Activated CD4-positive, alpha-beta T cell treated with anti-CD3 and anti-CD28 coated beads for 1 hour (primary cell): Measurements from ENCODE around the gene NVL.
A peak's percentile ranks its signal among the peaks of the same experiment; 100 is the strongest.
"Not testable (repeated sequence)": the region's sequence is repeated elsewhere in the genome, so short reads cannot be mapped to it uniquely, and the experiment has no call there.

Experiments
- DNase-seq: peaks from one replicate; pipeline ENCODE4 v3.0.0-alpha.2; 2020

Gene NVL

DNA sequence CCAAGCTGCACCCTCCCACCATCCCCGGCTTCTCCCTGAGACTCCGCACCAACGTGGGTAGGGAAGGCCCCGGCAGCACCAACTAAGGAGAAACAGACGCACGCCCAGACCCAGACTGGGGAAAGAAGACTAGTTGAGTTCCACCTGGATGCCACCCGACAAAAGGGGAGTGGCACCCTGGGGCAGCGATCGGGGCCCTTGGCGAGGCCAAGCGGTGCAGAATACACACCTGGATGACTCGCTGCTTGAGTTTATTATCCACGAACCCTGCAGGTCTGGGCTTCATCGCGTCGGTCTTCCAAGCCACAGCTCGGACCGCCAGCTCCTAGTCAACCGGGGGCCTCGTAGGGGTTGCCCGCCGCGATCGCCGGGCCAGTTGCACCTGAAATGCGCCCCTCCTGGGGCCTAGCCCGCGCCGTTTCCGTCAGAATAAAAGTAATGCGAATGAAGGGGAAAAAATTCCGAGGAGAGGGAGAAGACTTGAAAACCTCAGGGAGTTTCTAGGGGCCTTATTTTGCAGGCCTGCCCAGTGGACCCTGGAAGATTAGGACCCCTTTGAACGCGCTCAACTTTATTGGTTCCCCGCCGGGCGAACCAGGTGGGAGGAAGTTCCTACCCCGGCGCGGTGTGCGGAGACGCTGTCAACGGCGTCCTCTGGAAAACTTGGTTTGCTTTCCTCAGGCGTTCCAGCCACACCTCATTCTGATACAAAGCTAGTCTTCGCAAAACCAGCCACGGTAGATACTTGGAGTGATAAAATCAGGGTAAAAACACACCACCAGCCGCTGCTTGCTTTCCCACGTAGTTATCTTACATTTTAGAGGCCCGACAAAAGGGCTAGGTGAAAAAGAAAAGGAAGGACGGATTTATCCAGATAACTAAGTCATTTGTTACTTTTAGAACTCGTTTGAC, at the start of gene NVL:
TSS of gene NVL (minus strand) at position 331 of the 912 bp plus-strand sequence. CDS start at position 286, 45 bp downstream.
- peak; percentile 70 for DNase-seq

DNA sequence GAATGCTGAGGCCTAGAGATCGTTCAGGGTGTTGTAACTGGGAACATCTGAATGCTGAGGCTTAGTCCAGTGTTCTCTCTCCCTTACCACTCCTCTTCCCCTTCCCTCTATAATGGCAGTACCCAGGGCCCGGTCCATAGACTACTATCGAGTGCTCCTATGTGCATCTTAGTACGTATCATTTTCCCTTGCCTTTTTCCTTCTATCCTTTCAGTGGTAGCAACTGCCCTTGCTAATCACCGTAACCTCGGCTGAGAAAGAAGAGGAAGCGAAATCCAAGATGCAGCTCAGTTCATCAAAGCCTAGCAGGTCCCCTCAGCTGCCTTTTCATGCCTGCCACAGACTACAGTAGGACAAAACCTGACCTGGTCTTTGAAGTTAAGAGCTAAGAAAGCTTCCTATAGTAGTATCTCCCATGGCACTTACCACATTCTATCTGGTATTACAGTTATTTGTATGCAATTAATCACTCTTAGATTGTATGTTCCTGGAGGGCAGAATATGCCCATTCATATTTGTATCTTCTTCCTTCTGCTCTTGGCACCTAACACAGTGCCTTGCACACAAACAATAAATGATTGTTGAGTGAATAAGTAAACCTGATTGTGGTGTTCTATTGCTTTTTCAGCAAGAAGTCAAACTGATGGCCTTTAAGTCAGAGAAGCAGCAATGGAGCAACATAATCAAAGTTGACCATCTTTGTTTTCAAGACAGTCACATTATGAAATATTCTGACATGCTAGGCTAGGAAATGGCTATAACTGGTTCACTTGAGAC, 49.1 kb upstream of the NVL start:
- no peak for DNase-seq

GRCh38 chr1:224377676-224378006, 47.7 kb upstream of the NVL start:
- no peak for DNase-seq

DNA sequence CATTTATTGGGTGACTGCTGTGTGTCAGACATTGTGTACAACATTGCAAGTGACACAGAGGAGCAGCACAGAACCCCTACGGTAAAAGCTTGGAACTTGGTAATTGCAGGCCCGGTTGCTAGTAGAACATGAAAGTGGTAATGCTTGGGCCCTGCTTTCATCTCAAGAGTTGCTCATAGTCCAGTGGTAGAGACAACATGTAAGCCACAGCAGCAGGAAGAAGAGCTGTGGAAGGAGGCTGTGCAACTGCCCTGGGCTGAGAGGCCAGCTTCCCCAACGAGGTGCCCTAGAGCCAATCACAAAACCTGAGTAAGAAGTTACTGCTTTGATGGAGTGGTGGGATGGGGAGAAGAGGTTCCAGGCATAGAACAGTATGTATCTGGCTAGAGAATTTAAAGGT, 45.1 kb upstream of the NVL start:
- DNase-seq, result no peak

GRCh38 chr1:224373008-224373590, 43.1 kb upstream of the NVL start:
- DNase-seq, result no peak

DNA sequence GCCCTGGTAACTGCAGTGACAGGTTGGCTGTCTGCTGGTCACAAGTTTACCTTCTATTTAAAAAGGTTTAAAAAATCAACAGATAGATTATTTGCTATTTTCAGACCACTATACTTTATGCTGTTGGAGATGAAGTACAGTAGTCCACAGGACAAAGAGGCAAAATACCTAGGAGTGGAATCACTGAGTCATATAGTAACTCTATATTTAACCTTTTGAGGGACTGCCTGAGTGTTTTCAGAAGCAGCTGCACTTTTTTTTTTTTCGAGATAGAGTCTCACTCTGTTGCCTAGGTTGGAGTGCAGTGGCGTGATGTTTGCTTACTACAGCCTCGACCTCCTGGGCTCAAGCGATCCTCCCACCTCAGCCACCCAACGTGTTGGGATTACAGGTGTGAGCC, 38.4 kb upstream of the NVL start:
- no peak for DNase-seq

- DNase-seq, result no peak
Observed at GRCh38 chr1:224359207-224359606, 29.2 kb upstream of the NVL start.

DNA sequence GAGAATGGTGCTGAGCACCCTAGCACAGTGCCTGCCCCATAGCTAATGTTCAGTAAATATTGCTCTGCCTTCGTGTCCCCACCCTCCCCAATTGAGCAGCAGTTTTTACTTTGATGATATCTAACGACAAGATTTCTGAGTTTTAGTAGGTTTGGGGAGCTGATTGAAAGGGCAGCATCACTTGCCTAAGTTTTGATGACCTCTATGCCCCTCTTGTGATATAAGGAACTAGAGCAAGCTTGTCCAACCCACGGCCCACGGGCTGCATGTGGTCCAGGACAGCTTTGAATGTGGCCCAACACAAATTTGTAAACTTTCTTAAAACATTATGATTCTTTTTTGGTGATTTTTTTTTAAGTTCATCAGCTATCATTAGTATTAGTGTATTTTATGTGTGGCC, 28.3 kb upstream of the NVL start:
- DNase-seq, result no peak

GRCh38 chr1:224357626-224358124, 27.7 kb upstream of the NVL start:
- no peak for DNase-seq

- DNase-seq, result peak; percentile 84
Observed at GRCh38 chr1:224356685-224357625, 27.0 kb upstream of the NVL start, which contains the start of gene CNIH4. CNIH4 (plus strand) TSS chr1:224356879; CDS start chr1:224356925, 46 bp downstream.

- no peak for DNase-seq
Observed at GRCh38 chr1:224353975-224354925, 24.3 kb upstream of the NVL start.

- DNase-seq, result not testable (repeated sequence)
Observed at GRCh38 chr1:224352436-224353085, 22.6 kb upstream of the NVL start.

GRCh38 chr1:224349716-224350115, 19.7 kb upstream of the NVL start:
- DNase-seq, result not testable (repeated sequence)

- DNase-seq, result no peak
Observed at GRCh38 chr1:224348137-224348536, 18.2 kb upstream of the NVL start.

- no peak for DNase-seq
Observed at GRCh38 chr1:224343679-224344078, 13.7 kb upstream of the NVL start.

GRCh38 chr1:224340453-224341384, 10.7 kb upstream of the NVL start:
- not testable (repeated sequence) for DNase-seq

GRCh38 chr1:224339442-224340033, 9.6 kb upstream of the NVL start:
- no peak for DNase-seq

- no peak for DNase-seq
Observed at GRCh38 chr1:224338150-224338838, 8.3 kb upstream of the NVL start.
